Jurkat, Clone E6-1 (cell line): Measurements from ENCODE around the gene TMEM14B. TPM values are rescaled to one million over a fixed set of nuclear protein-coding genes. Genes with fewer than 3 reads are reported as not detected.
"Not testable (repeated sequence)": the region's sequence is repeated elsewhere in the genome, so short reads cannot be mapped to it uniquely, and the experiment has no call there.

ENCODE experiments used
- DNase-seq: peaks from one replicate; pipeline ENCODE4 v3.0.0-alpha.2; 2011; ENCODE audit warnings: low read depth, low spot score
- H3K4me3 ChIP-seq: 2 replicates; pipeline ENCODE4 v1.5.1; 2011; ENCODE audit warnings: mild to moderate bottlenecking, low read length, control low read depth, moderate library complexity
- polyA plus RNA-seq: library from polyadenylated mRNA; unstranded; fragments of >200 nt; gene quantifications from one replicate; pipeline ENCODE4 v1.2.1, GENCODE V29; 2012; ENCODE audit warnings: missing spikeins; ENCODE audit not compliant: insufficient read length, insufficient read depth

Gene TMEM14B
- 130 TPM for polyA plus RNA-seq

GRCh38 chr6:10747251-10747972, at the start of gene TMEM14B:
Gene TMEM14B (plus strand): TSS chr6:10747805. CDS start chr6:10749246, 1,441 bp downstream.
- peak; percentile 93 for DNase-seq
- H3K4me3 ChIP-seq, result peak within 1 kb of the TSS; percentile 96

DNA sequence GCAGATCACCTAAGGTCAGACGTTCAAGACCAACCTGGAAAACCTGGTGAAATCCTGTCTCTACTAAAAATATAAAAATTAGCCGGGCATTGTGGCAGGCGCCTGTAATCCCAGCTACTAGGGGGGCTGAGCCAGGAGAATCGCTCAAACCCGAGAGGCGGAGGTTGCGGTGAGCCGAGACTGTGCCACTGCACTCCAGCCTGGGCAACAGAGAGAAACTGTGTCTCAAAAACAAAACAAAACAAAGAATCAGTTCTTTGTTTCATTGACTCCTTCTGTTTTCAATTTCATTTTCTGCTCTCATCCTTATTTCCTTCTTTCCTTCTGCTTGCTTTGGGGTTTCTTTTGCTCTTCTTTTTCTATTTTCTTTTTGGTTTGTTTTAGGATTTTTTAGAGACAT, 33.6 kb upstream of the TMEM14B start:
- no peak overlapping the region for H3K4me3 ChIP-seq
- no peak for DNase-seq

DNA sequence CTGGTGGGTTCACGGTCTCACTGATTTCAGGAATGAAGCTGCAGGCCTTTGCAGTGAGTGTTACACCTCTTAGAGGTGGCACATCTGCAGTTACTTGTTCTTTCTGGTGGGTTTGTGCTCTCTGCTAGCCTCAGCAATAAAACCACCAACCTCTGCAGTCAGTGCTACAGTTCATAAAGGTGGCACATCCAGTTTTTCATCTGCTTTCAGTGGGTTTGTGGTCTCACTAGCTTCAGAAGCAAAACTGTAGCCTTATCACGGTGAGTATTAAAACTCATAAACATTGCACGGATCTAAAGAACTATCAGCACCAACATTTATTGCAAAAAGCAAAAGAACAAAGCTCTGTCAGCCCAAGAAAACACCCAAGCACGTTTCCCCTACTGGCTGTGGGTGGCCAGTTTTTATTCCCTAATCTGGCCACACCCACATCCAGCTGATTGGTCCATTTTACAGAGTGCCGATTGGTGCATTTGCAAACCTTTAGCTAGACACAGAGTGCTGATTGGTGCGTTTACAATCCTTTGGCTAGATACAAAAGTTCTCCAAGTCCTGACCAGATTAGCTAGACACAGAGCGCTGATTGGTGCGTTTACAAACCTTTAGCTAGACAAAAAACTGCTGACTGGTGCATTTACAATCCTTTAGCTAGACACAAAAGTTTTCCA, 28.2 kb upstream of the TMEM14B start:
- H3K4me3 ChIP-seq, result no peak overlapping the region
- DNase-seq, result peak; percentile 89

DNA sequence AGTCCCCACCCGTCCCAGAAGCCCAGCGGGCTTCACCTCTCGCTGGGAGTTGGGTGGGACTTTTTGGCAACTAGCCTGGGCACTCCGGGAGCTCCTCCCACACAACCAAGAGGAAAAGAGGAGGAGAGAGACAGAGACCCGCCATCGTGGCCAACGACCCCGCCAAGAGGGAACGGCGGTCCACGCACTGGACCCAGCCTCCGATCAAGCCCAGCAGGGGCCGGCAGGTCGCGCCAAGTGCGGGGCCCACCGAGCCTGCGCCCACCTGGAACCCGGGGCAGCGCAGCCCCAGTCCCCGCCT, 27.7 kb upstream of the TMEM14B start:
- no peak overlapping the region for H3K4me3 ChIP-seq
- no peak for DNase-seq

DNA sequence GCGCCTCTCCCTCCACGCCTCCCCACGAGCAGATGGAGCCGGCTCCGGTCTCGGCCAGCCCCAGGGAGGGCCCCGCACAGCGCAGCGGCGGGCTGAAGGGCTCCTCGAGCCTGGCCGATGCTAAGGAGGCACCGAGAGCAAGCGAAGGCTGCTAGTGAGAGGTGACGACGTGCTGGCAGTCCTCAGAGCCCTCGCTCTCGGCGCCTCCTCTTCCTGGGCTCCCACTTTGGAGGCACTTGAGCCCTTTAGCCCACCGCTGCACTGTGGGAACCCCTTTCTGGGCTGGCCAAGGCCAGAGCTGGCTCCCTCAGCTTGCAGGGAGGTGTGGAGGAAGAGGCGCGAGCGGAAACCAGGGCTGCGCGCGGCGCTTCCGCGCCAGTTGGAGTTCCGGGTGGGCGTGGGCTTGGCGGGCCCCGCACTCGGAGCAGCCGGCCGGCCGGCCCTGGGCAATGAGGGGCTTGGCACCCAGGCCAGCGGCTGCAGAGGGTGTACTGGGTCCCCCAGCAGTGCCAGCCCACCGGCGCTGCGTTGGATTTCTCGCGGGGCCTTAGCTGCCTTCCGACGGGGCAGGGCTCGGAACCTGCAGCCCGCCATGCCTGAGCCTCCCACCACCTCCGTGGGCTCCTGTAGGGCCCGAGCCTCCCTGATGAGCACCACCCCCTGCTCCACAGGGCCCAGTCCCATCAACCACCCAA, 27.2 kb upstream of the TMEM14B start:
- H3K4me3 ChIP-seq, result no peak overlapping the region
- no peak for DNase-seq

- not testable (repeated sequence) for H3K4me3 ChIP-seq, DNase-seq
These were observed 26.4 kb upstream of the TMEM14B start for GRCh38 chr6:10720960-10721849.

DNA sequence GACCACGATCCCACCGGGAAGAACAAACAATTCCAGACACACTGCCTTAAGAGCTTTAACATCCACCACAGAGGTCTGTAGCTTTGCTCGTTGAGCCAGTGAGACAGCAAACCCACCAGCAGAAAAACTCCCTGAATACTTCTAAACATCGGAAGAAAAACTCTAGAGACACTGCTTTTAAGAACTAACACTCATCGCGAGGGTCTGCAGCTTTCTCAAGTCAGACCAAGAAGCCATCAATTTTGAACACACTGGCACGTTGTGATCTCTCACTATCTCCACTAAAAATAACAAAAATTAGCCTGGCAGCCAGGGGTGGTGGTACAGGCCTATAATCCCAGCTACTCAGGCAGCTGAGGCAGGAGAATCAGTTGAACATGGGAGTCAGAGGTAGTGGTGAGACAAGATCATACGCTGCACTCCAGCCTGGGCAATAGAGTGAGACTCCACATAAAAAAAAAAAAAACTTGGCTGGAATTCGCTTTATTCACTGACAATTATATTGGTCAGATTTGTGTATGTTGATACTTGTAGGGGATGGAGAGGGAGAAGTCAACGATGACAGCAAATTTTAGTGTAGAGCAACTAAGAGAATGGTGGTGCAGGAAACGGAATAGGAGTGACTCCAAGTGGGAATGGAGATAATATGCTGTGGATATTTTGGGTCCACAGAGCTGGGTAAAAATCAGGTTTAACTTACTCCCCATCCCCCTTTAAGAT, 25.6 kb upstream of the TMEM14B start:
- H3K4me3 ChIP-seq, result peak overlapping the region; percentile 69
- no peak for DNase-seq

GRCh38 chr6:10722570-10722819, 25.1 kb upstream of the TMEM14B start:
- DNase-seq, result no peak
- H3K4me3 ChIP-seq, result peak overlapping the region; percentile 69

- H3K4me3 ChIP-seq, result peak within 1 kb of the TSS; percentile 69
- peak; percentile 77 for DNase-seq
These were observed 24.6 kb upstream of the TMEM14B start, which contains the start of gene TMEM14C for GRCh38 chr6:10722820-10723566. Gene TMEM14C (plus strand): TSS chr6:10723070. CDS start chr6:10724614, 1,544 bp downstream.

- peak overlapping the region; percentile 69 for H3K4me3 ChIP-seq
- no peak for DNase-seq
These were observed 24.1 kb upstream of the TMEM14B start for GRCh38 chr6:10723567-10723881.

DNA sequence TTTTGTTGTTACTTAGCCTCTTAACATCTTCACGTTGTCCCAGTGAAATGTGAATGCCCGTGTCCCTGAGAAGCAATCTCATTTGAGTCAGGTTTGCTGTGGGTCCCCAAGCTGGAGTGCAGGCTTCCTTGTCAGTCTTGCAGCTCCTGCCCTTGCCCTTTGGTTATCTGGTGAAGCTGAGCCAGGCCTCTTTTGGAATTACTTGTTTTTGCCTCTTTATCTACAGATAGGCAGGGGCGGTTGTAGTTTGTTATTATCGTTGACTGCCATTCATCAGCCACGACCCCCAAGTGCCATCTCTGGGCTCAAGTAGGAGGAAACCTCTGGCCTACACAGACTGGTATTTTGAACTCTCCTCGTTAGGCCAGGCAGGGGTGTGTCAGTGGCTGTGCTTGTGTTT, 22.6 kb upstream of the TMEM14B start:
- no peak overlapping the region for H3K4me3 ChIP-seq
- no peak for DNase-seq

- H3K4me3 ChIP-seq, result no peak overlapping the region
- DNase-seq, result no peak
These were observed 21.9 kb upstream of the TMEM14B start for GRCh38 chr6:10725716-10726115.

DNA sequence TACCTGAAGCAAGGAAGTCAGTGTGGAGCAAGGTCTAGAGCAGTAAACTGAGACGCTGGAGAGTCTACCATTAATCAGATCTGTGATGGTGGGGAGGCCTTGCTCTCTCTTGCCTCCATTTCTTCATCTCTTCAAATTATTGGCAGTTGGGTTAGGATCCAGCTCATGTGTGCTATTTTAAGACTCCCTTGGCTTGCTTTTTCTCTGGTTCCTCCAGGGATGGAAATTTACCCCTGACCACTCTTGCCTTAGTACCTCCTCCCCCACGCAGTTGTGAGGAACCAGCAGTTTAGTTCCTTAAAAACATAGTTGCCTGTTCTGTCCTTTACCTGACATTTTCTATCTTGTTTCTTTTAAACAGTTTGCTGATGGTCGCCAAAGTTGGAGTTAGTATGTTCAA, 17.4 kb upstream of the TMEM14B start:
- no peak for DNase-seq
- H3K4me3 ChIP-seq, result no peak overlapping the region

DNA sequence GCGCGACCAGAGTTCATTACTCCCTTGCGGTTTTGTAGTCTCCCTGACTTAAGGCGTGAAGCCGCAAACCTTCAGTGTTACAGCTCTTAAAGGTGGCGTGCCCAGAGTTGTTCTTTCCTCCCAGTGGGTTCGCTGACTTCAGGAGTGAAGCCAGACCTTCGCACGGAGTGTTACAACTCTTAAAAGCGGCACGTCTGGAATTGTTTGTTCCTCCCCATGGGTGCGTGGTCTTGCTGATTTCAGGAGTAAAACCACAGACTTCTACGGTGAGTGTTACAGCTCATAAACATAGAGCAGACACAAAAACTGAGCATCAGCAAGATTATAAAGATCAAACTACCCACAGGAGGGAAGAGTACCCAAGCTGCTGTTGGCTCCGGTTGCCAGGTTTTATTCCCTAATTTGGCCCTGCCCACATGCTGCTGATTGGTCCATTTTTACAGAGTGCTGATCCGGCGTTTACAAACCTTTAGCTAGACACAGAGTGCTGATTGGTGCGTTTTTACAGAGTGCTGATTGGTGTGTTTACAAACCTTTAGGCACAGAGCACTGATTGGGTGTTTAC, 14.4 kb upstream of the TMEM14B start:
- H3K4me3 ChIP-seq, result peak overlapping the region; percentile 30
- peak; percentile 75 for DNase-seq

GRCh38 chr6:10733863-10734262, 13.7 kb upstream of the TMEM14B start:
- H3K4me3 ChIP-seq, result no peak overlapping the region
- DNase-seq, result no peak

DNA sequence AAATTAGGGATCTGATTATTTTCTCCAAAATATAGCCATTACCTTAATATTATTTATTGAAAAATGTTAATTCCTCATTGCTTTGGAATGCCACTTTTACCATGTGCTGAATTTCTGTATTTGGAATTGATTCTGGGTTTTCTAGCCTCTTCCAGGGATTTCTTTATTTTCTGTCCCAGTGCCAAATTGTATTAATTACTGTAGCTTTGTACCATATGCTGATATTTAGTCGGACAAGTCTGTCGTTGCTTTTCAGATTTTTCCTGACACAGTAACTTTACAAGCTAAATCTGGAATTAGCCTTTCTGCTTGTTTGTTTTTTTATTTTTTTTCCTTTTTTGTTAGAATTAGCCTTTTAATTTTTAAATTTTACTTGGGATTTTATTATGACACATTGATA, 10.9 kb upstream of the TMEM14B start:
- H3K4me3 ChIP-seq, result no peak overlapping the region
- DNase-seq, result no peak

- no peak for DNase-seq
- no peak overlapping the region for H3K4me3 ChIP-seq
These were observed 7.5 kb upstream of the TMEM14B start for GRCh38 chr6:10740061-10740460.

GRCh38 chr6:10741643-10742042, 6.0 kb upstream of the TMEM14B start:
- not testable (repeated sequence) for DNase-seq, H3K4me3 ChIP-seq
